OCI-LY1 (cell line): ENCODE data around the gene PAMR1.

Experiments used
- H2AFZ ChIP-seq: fragments of 200-600 bp; sonication (generic), shearing (Covaris generic); 2 replicates; pipeline ENCODE4 v1.6.0; 2014; ENCODE audit warnings: antibody characterized with exemption, mild to moderate bottlenecking, low read length
- H3F3A ChIP-seq: fragments of 200-600 bp; sonication (generic), shearing (Covaris generic); 2 replicates; pipeline ENCODE4 v1.6.0; 2014; ENCODE audit warnings: mild to moderate bottlenecking, antibody characterized with exemption, low read length, moderate library complexity; ENCODE audit not compliant: insufficient read depth
- H3K27ac ChIP-seq: fragments of 200-600 bp; sonication (generic); 2 replicates; pipeline ENCODE4 v1.5.1; 2014; ENCODE audit warnings: low read length, mixed run types, mild to moderate bottlenecking, low read depth; ENCODE audit not compliant: poor library complexity, severe bottlenecking
- H3K27me3 ChIP-seq: fragments of 200-600 bp; sonication (generic); 2 replicates; pipeline ENCODE4 v1.6.0; 2014; ENCODE audit warnings: antibody characterized with exemption, mild to moderate bottlenecking, low read length, moderate library complexity; ENCODE audit not compliant: insufficient read depth
- H3K36me3 ChIP-seq: fragments of 200-600 bp; sonication (generic); 2 replicates; pipeline ENCODE4 v1.6.1; 2014; ENCODE audit warnings: mild to moderate bottlenecking, antibody characterized with exemption, low read length, moderate library complexity, mixed read lengths; ENCODE audit not compliant: insufficient read depth
- H3K4me1 ChIP-seq: fragments of 200-600 bp; sonication (generic); 2 replicates; pipeline ENCODE4 v1.5.1; 2014; ENCODE audit warnings: mild to moderate bottlenecking, low read length, moderate library complexity; ENCODE audit not compliant: insufficient read depth, severe bottlenecking
- H3K4me2 ChIP-seq: fragments of 200-600 bp; sonication (generic), shearing (Covaris generic); 2 replicates; pipeline ENCODE4 v1.6.1; 2014; ENCODE audit warnings: low read length
- H3K4me3 ChIP-seq: fragments of 200-600 bp; sonication (generic); 2 replicates; pipeline ENCODE4 v1.5.1; 2014; ENCODE audit warnings: low read length, low read depth, mild to moderate bottlenecking, mixed read lengths; ENCODE audit not compliant: poor library complexity, severe bottlenecking
- H3K79me2 ChIP-seq: fragments of 200-600 bp; shearing (Covaris generic); 2 replicates; pipeline ENCODE4 v1.6.1; 2016; ENCODE audit warnings: mixed run types, low read length, mixed read lengths; ENCODE audit not compliant: insufficient read depth
- H3K9ac ChIP-seq: fragments of 200-600 bp; sonication (generic), shearing (Covaris generic); 2 replicates; pipeline ENCODE4 v1.6.1; 2014; ENCODE audit warnings: mild to moderate bottlenecking, low read length, mixed read lengths
- H3K9me2 ChIP-seq: fragments of 200-600 bp; sonication (generic), shearing (Covaris generic); 2 replicates; pipeline ENCODE4 v1.6.1; 2014; ENCODE audit warnings: low read depth, mild to moderate bottlenecking, low read length, mixed read lengths
- H3K9me3 ChIP-seq: fragments of 200-600 bp; shearing (Covaris generic); 2 replicates; pipeline ENCODE4 v1.6.1; 2014; ENCODE audit warnings: low read length, mixed read lengths
- H4K20me1 ChIP-seq: fragments of 200-600 bp; sonication (generic), shearing (Covaris generic); 2 replicates; pipeline ENCODE4 v1.6.0; 2016; ENCODE audit warnings: mild to moderate bottlenecking, low read length; ENCODE audit not compliant: insufficient read depth
- EZH2 ChIP-seq: fragments of 200-600 bp; sonication (generic), shearing (Covaris generic); IDR thresholded peaks from 2 replicates; pipeline ENCODE4 v1.8.0; 2017; ENCODE audit warnings: borderline replicate concordance, mixed run types, mild to moderate bottlenecking, antibody characterized with exemption, low read length, moderate library complexity, mixed read lengths
- TF ChIP-seq, protein P1 (sequence below): fragments of 200-600 bp; sonication (generic), shearing (Covaris generic); IDR thresholded peaks from 2 replicates; pipeline ENCODE4 v1.5.1; 2017; ENCODE audit warnings: mild to moderate bottlenecking, antibody characterized with exemption, low read length, moderate library complexity, mixed read lengths

The PAMR1 gene

DNA sequence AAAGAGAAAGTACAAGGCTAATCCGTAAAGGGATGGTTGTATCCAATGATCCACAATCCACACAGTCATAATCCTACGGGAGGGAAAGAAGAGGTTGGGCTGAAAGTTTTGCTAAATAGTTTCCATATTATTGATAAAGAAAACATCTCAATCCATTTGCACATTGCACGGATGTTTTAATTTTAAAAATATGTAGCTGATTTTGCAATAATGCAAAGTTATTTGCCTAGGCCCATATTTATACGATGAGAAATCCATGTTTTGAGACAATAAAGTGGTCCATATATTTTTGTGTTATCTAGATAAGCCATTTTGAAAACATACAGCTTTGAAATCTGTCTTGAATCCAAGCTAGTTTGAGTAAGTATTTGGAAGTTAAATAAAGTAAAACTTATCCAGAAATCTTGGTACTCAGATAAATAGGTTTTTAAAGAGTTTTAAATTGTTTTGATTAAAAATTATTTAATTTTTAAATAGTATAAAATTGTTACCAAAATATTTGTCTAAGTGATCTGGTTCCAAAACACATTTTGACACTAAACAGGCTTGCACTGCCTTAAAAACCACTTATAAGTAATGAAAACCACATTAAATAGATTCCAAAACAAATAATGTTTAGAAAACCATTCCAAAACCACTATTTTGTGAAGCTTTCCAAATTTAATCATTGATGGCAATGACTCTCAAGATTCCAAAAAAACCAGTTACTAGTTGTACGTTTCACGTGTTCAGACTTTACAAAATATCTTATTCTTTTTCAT lies 38.2 kb upstream of the PAMR1 start:
- no peak overlapping the region for H3K4me3 ChIP-seq
- no peaks in the 10 kb centered on the region for H3K27me3 ChIP-seq
- H2AFZ ChIP-seq: no peak overlapping the region
- no peaks in the 10 kb centered on the region for H3K36me3 ChIP-seq
- no peaks in the 10 kb centered on the region for H3F3A ChIP-seq
- no peaks in the 10 kb centered on the region for H3K4me1 ChIP-seq
- no peak for TF ChIP-seq EZH2
- TF ChIP-seq, protein P1, sequence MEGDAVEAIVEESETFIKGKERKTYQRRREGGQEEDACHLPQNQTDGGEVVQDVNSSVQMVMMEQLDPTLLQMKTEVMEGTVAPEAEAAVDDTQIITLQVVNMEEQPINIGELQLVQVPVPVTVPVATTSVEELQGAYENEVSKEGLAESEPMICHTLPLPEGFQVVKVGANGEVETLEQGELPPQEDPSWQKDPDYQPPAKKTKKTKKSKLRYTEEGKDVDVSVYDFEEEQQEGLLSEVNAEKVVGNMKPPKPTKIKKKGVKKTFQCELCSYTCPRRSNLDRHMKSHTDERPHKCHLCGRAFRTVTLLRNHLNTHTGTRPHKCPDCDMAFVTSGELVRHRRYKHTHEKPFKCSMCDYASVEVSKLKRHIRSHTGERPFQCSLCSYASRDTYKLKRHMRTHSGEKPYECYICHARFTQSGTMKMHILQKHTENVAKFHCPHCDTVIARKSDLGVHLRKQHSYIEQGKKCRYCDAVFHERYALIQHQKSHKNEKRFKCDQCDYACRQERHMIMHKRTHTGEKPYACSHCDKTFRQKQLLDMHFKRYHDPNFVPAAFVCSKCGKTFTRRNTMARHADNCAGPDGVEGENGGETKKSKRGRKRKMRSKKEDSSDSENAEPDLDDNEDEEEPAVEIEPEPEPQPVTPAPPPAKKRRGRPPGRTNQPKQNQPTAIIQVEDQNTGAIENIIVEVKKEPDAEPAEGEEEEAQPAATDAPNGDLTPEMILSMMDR: no peak
- no peak overlapping the region for H3K27ac ChIP-seq
- H3K9me3 ChIP-seq: no peaks in the 10 kb centered on the region
- H3K4me2 ChIP-seq: no peak overlapping the region
- no peaks in the 10 kb centered on the region for H3K9me2 ChIP-seq
- no peak overlapping the region for H3K9ac ChIP-seq
- H3K79me2 ChIP-seq: no peaks in the 10 kb centered on the region
- H4K20me1 ChIP-seq: no peaks in the 10 kb centered on the region

DNA sequence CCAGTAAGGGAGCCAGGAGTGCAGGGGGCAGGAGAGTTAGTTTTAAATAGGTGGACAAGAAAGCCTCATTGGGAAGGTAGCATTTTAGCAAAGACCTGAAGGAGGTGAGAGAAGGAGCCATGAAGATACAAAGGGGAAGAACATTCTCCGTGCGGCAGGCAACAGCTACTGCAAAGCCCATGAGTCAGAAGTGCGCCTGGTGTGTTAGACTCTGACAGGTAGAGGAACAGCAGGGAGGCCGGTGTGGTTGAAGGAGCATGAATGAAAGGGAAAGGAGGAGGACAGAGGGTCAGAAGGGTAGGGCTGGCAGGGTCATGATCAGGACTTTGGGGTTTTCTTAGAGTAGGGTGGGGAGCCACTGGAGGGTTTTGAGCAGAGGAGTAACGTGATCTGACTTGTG lies 34.5 kb upstream of the PAMR1 start:
- H3F3A ChIP-seq: no peaks in the 10 kb centered on the region
- H4K20me1 ChIP-seq: no peaks in the 10 kb centered on the region
- H3K36me3 ChIP-seq: no peaks in the 10 kb centered on the region
- no peak overlapping the region for H3K4me3 ChIP-seq
- H2AFZ ChIP-seq: no peak overlapping the region
- no peaks in the 10 kb centered on the region; the same call in 1 of the 2 replicates for H3K27me3 ChIP-seq
- no peak overlapping the region for H3K4me2 ChIP-seq
- H3K27ac ChIP-seq: no peak overlapping the region
- H3K4me1 ChIP-seq: no peaks in the 10 kb centered on the region
- TF ChIP-seq, protein P1: no peak
- TF ChIP-seq EZH2: no peak
- H3K9ac ChIP-seq: no peak overlapping the region
- no peaks in the 10 kb centered on the region for H3K79me2 ChIP-seq
- no peaks in the 10 kb centered on the region for H3K9me3 ChIP-seq
- no peaks in the 10 kb centered on the region for H3K9me2 ChIP-seq

- no peak overlapping the region for H3K4me3 ChIP-seq
- no peaks in the 10 kb centered on the region for H4K20me1 ChIP-seq
- H3K9me2 ChIP-seq: no peaks in the 10 kb centered on the region
- no peaks in the 10 kb centered on the region for H3K9me3 ChIP-seq
- H3K9ac ChIP-seq: no peak overlapping the region
- no peak overlapping the region for H3K4me2 ChIP-seq
- H3F3A ChIP-seq: no peaks in the 10 kb centered on the region
- no peak for TF ChIP-seq EZH2
- TF ChIP-seq, protein P1: no peak
- no peak overlapping the region for H2AFZ ChIP-seq
- no peaks in the 10 kb centered on the region for H3K4me1 ChIP-seq
- no peaks in the 10 kb centered on the region; the same call in 1 of the 2 replicates for H3K27me3 ChIP-seq
- no peak overlapping the region for H3K27ac ChIP-seq
- no peaks in the 10 kb centered on the region for H3K36me3 ChIP-seq
- no peaks in the 10 kb centered on the region for H3K79me2 ChIP-seq
Observed at GRCh38 chr11:35558513-35558912, 33.1 kb upstream of the PAMR1 start.
